Liver (tissue), 9 donors: Measurements from ENCODE around the gene GNG2. TPM values are rescaled to one million over a fixed set of nuclear protein-coding genes. Genes with fewer than 3 reads are reported as not detected.

ENCODE experiments used
- DNase-seq: peaks from one replicate; pipeline ENCODE4 v3.0.0-alpha.2; 2017; ENCODE audit warnings: low spot score
- H3K27ac ChIP-seq, 2 donors: one replicate each; pipeline ENCODE4 v1.7.0; 2013; ENCODE audit warnings: inconsistent platforms in 2 of 2, low read length in 2 of 2, control low read depth in 1 of 2, low read depth in 1 of 2, mild to moderate bottlenecking in 1 of 2
- H3K27me3 ChIP-seq, 4 donors: one replicate each; pipeline versions ENCODE4 v1.6.1 to v1.7.0; 2013; ENCODE audit warnings: low read length in 3 of 4, inconsistent platforms in 1 of 4, mild to moderate bottlenecking in 1 of 4, moderate library complexity in 1 of 4; ENCODE audit not compliant: control insufficient read depth in 4 of 4, insufficient read depth in 4 of 4
- H3K36me3 ChIP-seq, 4 donors: one replicate each; pipeline versions ENCODE4 v1.6.1 to v1.7.0; 2013; ENCODE audit warnings: low read length in 3 of 4, mild to moderate bottlenecking in 3 of 4, low read depth in 1 of 4, moderate library complexity in 1 of 4; ENCODE audit not compliant: control insufficient read depth in 4 of 4, insufficient read depth in 3 of 4
- H3K4me1 ChIP-seq, 4 donors: one replicate each; pipeline versions ENCODE4 v1.6.1 to v1.7.0; 2013; ENCODE audit warnings: low read length in 3 of 4, mild to moderate bottlenecking in 3 of 4, moderate library complexity in 1 of 4; ENCODE audit not compliant: control insufficient read depth in 4 of 4, insufficient read depth in 4 of 4
- H3K4me3 ChIP-seq, 3 donors: one replicate each; pipeline versions ENCODE4 v1.6.1 to v1.7.0; 2013; ENCODE audit warnings: low read length in 3 of 3, control low read depth in 1 of 3, low read depth in 1 of 3, mild to moderate bottlenecking in 1 of 3
- H3K9ac ChIP-seq, 2 donors: one replicate each; pipeline ENCODE4 v1.7.0; 2013; ENCODE audit warnings: low read length in 2 of 2, mild to moderate bottlenecking in 2 of 2, moderate library complexity in 2 of 2, control low read depth in 1 of 2, low read depth in 1 of 2
- H3K9me3 ChIP-seq, 4 donors: one replicate each; pipeline versions ENCODE4 v1.6.1 to v1.7.0; 2013; ENCODE audit warnings: low read length in 3 of 4; ENCODE audit not compliant: control insufficient read depth in 4 of 4
- EGR1 ChIP-seq, 2 donors: IDR thresholded peaks; 2 replicates each; pipeline ENCODE4 v1.6.1; 2016 to 2018; ENCODE audit warnings: antibody characterized with exemption in 2 of 2, low read depth in 2 of 2
- FOXA2 ChIP-seq: IDR thresholded peaks from 2 replicates; pipeline ENCODE4 v1.6.1; 2016; ENCODE audit warnings: antibody characterized with exemption
- GABPA ChIP-seq, 2 donors: IDR thresholded peaks in 1 of 2; conservative IDR thresholded peaks in 1 of 2; 2 replicates each; pipeline ENCODE4 v1.6.1; 2016; ENCODE audit warnings: antibody characterized with exemption in 2 of 2, mild to moderate bottlenecking in 1 of 2, moderate library complexity in 1 of 2
- HNF4A ChIP-seq, 2 donors: conservative IDR thresholded peaks; 2 replicates each; pipeline ENCODE4 v1.6.1; 2016; ENCODE audit warnings: antibody characterized with exemption in 2 of 2, mild to moderate bottlenecking in 2 of 2
- NR2F2 ChIP-seq: IDR thresholded peaks from 2 replicates; pipeline ENCODE4 v1.6.1; 2016; ENCODE audit warnings: antibody characterized with exemption
- RAD21 ChIP-seq, 2 donors: IDR thresholded peaks; 2 replicates each; pipeline ENCODE4 v1.6.1; 2016; ENCODE audit warnings: antibody characterized with exemption in 2 of 2, mild to moderate bottlenecking in 2 of 2
- REST ChIP-seq: IDR thresholded peaks from 2 replicates; pipeline ENCODE4 v1.6.1; 2016; ENCODE audit warnings: antibody characterized with exemption, mild to moderate bottlenecking
- RXRA ChIP-seq, 2 donors: IDR thresholded peaks; 2 replicates each; pipeline ENCODE4 v1.6.1; 2017 to 2018; ENCODE audit warnings: antibody characterized with exemption in 2 of 2, mild to moderate bottlenecking in 1 of 2
- SP1 ChIP-seq: IDR thresholded peaks from 2 replicates; pipeline ENCODE4 v1.6.1; 2018; ENCODE audit warnings: antibody characterized with exemption, mild to moderate bottlenecking
- TAF1 ChIP-seq: conservative IDR thresholded peaks from 2 replicates; pipeline ENCODE4 v1.6.1; 2016; ENCODE audit warnings: antibody characterized with exemption, mild to moderate bottlenecking
- YY1 ChIP-seq: IDR thresholded peaks from 2 replicates; pipeline ENCODE4 v1.6.1; 2016; ENCODE audit warnings: antibody characterized with exemption, mild to moderate bottlenecking
- WGBS: extraction: QIAGEN DNeasy Blood & Tissue Kit; methylation state at CpG from one replicate; pipeline ENCODE4 v1.1.7; 2013; 5-methylcytosine and 5-hydroxymethylcytosine counted together
- polyA plus RNA-seq, 2 donors: library from polyadenylated mRNA; stranded (reverse) in 1 of 2; unstranded in 1 of 2; fragments of 200-250 nt in 1 of 2; fragments of >200 nt in 1 of 2; fragmentation: Nextera tagmentation in 1 of 2; extraction: Ambion mirVana in 1 of 2; gene quantifications; one replicate each; pipeline versions ENCODE4 v1.2.1 to v1.2.3, GENCODE V29; 2013 to 2015
- total RNA-seq, 2 donors: library from RNA; depleted of rRNA; stranded (reverse); fragments of >200 nt; gene quantifications; one replicate each; pipeline ENCODE4 v1.2.3, GENCODE V29; 2014
- TF ChIP-seq, protein P1 (sequence below): IDR thresholded peaks from 2 replicates; pipeline ENCODE4 v1.6.1; 2016; ENCODE audit warnings: antibody characterized with exemption
- TF ChIP-seq, protein P2 (sequence below): IDR thresholded peaks from 2 replicates; pipeline ENCODE4 v1.6.1; 2016; ENCODE audit warnings: antibody characterized with exemption
- donor health status: healthy.
- donor health status: healthy.
- donor health status: healthy.
- donor health status: healthy.
- donor health status: healthy.

GNG2 gene
- total and polyA plus RNA-seq, 4 donors, result 3.5 to 11.2 (median 4.4) TPM

DNA sequence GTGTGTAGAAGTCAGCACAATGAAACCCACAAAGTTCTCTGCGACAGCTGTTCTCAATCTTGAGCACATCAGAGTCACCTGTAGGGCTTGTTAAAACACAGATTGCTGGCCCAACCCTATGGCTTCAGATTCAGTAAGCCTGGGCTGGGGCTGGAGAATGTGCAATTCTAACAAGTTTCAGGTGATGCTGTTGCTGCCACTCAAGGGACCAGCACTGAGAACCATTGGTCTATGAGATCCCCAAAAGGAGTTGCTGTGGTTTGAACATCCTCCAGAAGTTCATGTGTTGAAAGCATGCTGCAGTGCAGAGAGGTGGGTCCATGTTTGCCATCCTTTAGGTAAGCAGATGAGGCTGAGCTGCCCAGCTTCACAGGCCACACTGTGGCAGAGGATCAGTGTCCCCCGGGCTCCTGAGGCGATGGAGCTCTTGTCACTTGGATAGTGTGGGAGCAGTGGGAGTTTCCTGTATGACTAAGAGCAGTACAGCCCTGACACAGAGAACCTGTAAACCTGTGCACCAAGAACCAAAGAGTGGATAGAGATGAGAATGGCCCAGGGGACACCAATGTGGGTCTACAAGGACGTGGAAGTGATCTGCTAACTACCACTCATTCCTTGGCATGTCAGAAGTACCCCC, 120.9 kb downstream of the GNG2 start:
- DNase-seq, result no peak
- TF ChIP-seq YY1 (no peak), EGR1 (IDR thresholded peaks at IDR 0.05; ENCODE audit: low read depth in 2 of 2) (no peak), SP1 (no peak), REST (no peak), HNF4A (conservative IDR thresholded peaks at IDR 0.05) (no peak)
- TF ChIP-seq, protein P1, sequence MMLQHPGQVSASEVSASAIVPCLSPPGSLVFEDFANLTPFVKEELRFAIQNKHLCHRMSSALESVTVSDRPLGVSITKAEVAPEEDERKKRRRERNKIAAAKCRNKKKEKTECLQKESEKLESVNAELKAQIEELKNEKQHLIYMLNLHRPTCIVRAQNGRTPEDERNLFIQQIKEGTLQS, result no peak
- TF ChIP-seq, protein P2, sequence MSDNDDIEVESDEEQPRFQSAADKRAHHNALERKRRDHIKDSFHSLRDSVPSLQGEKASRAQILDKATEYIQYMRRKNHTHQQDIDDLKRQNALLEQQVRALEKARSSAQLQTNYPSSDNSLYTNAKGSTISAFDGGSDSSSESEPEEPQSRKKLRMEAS, result no peak
- 76% methylated on average over 4 of the region's 4 CpGs for WGBS

DNA sequence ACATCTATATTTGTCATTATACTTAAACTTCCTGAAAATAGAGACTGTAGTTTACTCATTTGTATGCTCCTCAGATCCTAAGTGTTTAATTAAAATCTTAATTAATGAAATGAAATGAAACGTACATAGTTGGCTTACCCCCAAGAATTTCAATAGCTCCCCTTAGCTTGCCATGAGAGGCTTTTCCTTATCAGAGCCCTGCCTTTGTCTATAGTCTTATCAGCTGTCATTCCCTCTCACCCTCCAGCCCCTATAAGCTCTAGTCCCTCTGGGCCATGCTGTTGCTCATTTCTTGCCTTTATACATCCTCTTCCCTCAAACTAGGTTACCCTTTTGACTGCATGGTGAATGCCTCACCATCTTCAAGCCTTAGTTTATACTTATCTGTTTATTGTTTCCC, 127.8 kb downstream of the GNG2 start:
- TF ChIP-seq, protein P1, result no peak
- no peak for TF ChIP-seq RXRA (IDR thresholded peaks at IDR 0.05)
- TF ChIP-seq TAF1, result no peak
- TF ChIP-seq NR2F2, result no peak
- TF ChIP-seq HNF4A (conservative IDR thresholded peaks at IDR 0.05), result no peak
- no peak for TF ChIP-seq EGR1 (IDR thresholded peaks at IDR 0.05; ENCODE audit: low read depth in 2 of 2)
- no peak for TF ChIP-seq GABPA (IDR thresholded peaks at IDR 0.05 in 1 of 2, conservative IDR thresholded peaks at IDR 0.05 in 1 of 2)
- no peak for TF ChIP-seq FOXA2
- no peak for TF ChIP-seq REST
- TF ChIP-seq, protein P2, result no peak
- TF ChIP-seq YY1, result no peak
- TF ChIP-seq RAD21 (IDR thresholded peaks at IDR 0.05), result no peak
- Histone ChIP-seq H3K4me1 (peaks cover 0 to 11% (median 10%) of the 10 kb centered on the region in 4 donors), H3K36me3 (peaks cover 0 to 7% (median 3%) of the 10 kb centered on the region in 4 donors), H3K27me3 (no peaks in the 10 kb centered on the region), H3K9me3 (no peaks in the 10 kb centered on the region), H3K4me3 (no peak overlapping the region), H3K27ac (no peak overlapping the region), H3K9ac (no peak overlapping the region)
- WGBS, result 71% methylated on average over 1 of the region's 1 CpG
- no peak for DNase-seq

More for the DNA sequence above, 120.9 kb downstream of the GNG2 start:
- H3K27ac ChIP-seq, result no peak overlapping the region
- peaks cover 0 to 5% (median 1%) of the 10 kb centered on the region in 4 donors for H3K4me1 ChIP-seq
- no peaks in the 10 kb centered on the region for H3K36me3 ChIP-seq
- H3K27me3 ChIP-seq, result no peaks in the 10 kb centered on the region
- no peaks in the 10 kb centered on the region for H3K9me3 ChIP-seq
- no peak overlapping the region for H3K9ac ChIP-seq
- no peak overlapping the region for H3K4me3 ChIP-seq
